Measurements from ENCODE around the gene RBM44.

RBM44 gene

DNA sequence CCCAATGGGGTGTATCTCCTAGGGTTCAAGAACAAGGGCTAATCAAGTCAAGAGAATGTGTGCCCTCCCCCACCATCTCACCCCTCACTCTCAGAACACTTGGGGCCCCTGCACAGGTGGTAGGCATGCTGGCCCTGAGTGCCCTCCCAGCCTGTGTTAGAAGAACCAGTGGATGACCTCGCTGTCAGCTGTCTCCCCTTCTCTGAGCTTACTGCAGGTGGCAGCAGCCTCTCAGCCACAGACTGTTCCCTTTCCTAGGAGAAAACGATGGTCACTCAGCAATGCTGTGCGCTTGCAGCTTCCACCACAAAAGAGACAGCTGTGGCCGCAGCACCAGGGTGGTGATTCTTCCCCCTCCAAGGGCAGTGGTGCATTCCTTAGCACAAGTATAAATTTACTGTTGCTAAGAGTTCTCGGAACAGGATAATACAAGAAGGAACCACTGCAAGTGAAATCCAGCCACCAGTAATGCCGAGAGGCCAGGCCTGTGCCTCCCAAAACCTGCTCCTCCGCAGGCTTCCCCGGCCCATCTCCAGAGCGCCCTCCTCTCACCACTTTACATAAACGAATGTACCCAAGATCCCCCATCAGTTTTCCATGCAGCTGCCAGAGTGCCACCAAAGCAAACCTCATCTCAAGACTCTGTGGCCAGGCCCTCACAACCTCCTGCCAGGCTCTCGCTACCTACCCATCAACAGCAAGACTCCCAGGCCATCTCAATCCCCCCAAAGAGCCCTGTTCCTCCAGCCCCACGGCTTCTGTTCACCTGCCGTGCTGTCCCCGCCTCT lies 59.9 kb downstream of the RBM44 start:
- peak; percentile 61 to 79 for DNase-seq (ENCODE audit: low read depth in 1 of 2, low spot score in 1 of 2)
- TF ChIP-seq POLR2AphosphoS5 (IDR thresholded peaks at IDR 0.05; ENCODE audit: low read depth), result peak; percentile 32; the same call in 1 of the 2 replicates
- TF ChIP-seq, protein P1, sequence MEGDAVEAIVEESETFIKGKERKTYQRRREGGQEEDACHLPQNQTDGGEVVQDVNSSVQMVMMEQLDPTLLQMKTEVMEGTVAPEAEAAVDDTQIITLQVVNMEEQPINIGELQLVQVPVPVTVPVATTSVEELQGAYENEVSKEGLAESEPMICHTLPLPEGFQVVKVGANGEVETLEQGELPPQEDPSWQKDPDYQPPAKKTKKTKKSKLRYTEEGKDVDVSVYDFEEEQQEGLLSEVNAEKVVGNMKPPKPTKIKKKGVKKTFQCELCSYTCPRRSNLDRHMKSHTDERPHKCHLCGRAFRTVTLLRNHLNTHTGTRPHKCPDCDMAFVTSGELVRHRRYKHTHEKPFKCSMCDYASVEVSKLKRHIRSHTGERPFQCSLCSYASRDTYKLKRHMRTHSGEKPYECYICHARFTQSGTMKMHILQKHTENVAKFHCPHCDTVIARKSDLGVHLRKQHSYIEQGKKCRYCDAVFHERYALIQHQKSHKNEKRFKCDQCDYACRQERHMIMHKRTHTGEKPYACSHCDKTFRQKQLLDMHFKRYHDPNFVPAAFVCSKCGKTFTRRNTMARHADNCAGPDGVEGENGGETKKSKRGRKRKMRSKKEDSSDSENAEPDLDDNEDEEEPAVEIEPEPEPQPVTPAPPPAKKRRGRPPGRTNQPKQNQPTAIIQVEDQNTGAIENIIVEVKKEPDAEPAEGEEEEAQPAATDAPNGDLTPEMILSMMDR (IDR thresholded peaks at IDR 0.05; ENCODE audit: insufficient read depth, low read length), result peak; percentile 73
- no peak for TF ChIP-seq SPI1 (IDR thresholded peaks at IDR 0.05; ENCODE audit: borderline replicate concordance, low read depth)
- peaks cover 13% of the 10 kb centered on the region for H3K27me3 ChIP-seq (ENCODE audit: insufficient read depth, poor library complexity, severe bottlenecking)
- H3K27ac ChIP-seq (replicated peaks), result no peak overlapping the region
- H3K4me3 ChIP-seq (replicated peaks; ENCODE audit: insufficient read depth, low read length), result no peak overlapping the region

DNA sequence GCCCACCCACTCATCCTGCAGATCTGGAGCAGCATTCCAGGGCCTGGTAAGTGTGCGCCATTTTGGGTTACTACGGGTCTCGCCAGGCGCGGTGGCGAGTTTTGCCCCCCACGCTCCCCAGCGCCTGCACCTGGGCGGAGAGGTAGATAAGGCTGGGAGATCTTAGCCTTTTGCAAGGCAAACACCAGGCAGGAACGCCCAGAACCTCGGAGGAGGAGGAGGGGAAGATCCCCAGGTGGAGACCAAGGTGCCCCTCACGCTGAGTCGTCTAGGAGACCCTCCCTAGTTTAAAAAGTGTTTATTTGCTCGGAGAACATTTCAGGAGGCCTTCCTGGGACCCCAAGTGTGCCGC lies 60.5 kb downstream of the RBM44 start:
- Histone ChIP-seq H3K27me3 (ENCODE audit: insufficient read depth, poor library complexity, severe bottlenecking) (peaks cover 13% of the 10 kb centered on the region), H3K27ac (replicated peaks) (no peak overlapping the region), H3K4me3 (replicated peaks; ENCODE audit: insufficient read depth, low read length) (no peak overlapping the region)
- TF ChIP-seq POLR2AphosphoS5 (IDR thresholded peaks at IDR 0.05; ENCODE audit: low read depth) (no peak), GABPA (IDR thresholded peaks at IDR 0.05; ENCODE audit: low read depth) (no peak)
- TF ChIP-seq, protein P1 (IDR thresholded peaks at IDR 0.05; ENCODE audit: insufficient read depth, low read length), result no peak
- no peak for DNase-seq (ENCODE audit: low read depth in 1 of 2, low spot score in 1 of 2)

DNA sequence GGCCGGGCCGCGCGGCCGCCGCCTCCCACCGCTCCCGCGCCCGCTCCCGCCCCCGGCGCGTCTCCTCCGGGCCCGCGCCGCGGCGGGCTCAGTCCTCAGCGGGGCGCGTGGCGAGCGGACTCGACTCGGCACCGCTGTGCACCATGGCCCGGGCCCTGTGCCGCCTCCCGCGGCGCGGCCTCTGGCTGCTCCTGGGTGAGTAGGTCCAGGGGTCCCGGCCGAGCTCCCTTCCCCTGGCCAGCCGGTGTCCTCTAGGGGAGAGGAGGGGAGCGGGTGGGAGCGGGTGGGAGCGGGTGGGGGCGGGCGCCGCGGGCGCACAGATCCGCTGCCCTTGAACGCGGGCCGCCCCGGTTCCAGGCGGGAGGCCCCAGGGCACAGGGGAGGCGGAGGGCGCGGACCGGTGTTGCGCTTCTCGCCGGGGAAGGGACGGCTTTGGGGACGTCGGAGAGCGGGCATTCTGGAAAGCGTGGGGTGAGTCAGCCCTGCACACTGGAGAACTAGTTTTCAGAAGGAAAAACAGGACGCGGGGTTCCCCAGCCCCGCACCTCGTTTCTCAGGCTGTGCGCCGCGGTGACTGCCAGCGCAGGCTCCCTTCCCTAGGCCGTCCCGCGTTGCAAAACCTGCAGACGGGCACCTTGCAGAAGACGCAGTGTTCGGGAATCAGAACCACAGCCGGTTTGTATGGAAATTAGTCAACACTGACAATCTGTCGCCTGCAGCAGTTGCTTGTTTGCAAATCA lies 61.1 kb downstream of the RBM44 start, which contains the start of gene RAMP1:
Gene RAMP1, plus strand, starts transcription at position 91 of the 740 bp plus-strand sequence. Its CDS starts 53 bp downstream, at position 144.
- peak in 1 of 2 experiments; percentile 14 for DNase-seq (ENCODE audit: low read depth in 1 of 2, low spot score in 1 of 2)
- Histone ChIP-seq H3K27ac (replicated peaks) (no peak within 1 kb of the TSS), H3K27me3 (ENCODE audit: insufficient read depth, poor library complexity, severe bottlenecking) (peaks cover 13% of the 10 kb centered on the region)

More for the DNA sequence above, 61.1 kb downstream of the RBM44 start, which contains the start of gene RAMP1:
- H3K4me3 ChIP-seq (replicated peaks; ENCODE audit: insufficient read depth, low read length), result no peak within 1 kb of the TSS
- no peak for TF ChIP-seq GABPA (IDR thresholded peaks at IDR 0.05; ENCODE audit: low read depth)
- no peak for TF ChIP-seq POLR2AphosphoS5 (IDR thresholded peaks at IDR 0.05; ENCODE audit: low read depth)
- TF ChIP-seq, protein P2, sequence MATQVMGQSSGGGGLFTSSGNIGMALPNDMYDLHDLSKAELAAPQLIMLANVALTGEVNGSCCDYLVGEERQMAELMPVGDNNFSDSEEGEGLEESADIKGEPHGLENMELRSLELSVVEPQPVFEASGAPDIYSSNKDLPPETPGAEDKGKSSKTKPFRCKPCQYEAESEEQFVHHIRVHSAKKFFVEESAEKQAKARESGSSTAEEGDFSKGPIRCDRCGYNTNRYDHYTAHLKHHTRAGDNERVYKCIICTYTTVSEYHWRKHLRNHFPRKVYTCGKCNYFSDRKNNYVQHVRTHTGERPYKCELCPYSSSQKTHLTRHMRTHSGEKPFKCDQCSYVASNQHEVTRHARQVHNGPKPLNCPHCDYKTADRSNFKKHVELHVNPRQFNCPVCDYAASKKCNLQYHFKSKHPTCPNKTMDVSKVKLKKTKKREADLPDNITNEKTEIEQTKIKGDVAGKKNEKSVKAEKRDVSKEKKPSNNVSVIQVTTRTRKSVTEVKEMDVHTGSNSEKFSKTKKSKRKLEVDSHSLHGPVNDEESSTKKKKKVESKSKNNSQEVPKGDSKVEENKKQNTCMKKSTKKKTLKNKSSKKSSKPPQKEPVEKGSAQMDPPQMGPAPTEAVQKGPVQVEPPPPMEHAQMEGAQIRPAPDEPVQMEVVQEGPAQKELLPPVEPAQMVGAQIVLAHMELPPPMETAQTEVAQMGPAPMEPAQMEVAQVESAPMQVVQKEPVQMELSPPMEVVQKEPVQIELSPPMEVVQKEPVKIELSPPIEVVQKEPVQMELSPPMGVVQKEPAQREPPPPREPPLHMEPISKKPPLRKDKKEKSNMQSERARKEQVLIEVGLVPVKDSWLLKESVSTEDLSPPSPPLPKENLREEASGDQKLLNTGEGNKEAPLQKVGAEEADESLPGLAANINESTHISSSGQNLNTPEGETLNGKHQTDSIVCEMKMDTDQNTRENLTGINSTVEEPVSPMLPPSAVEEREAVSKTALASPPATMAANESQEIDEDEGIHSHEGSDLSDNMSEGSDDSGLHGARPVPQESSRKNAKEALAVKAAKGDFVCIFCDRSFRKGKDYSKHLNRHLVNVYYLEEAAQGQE (IDR thresholded peaks at IDR 0.05; ENCODE audit: insufficient replicate concordance, low read depth), result no peak
- TF ChIP-seq, protein P1 (IDR thresholded peaks at IDR 0.05; ENCODE audit: insufficient read depth, low read length), result no peak
- no peak for TF ChIP-seq SPI1 (IDR thresholded peaks at IDR 0.05; ENCODE audit: borderline replicate concordance, low read depth)
